Mammary epithelial cell (primary cell): ENCODE data around the gene PTMA.

ENCODE experiments used
- CTCF ChIP-seq, 2 donors: IDR thresholded peaks in 1 of 2; conservative IDR thresholded peaks in 1 of 2; 2 replicates each; pipeline ENCODE4 v1.5.1; 2011 to 2012; ENCODE audit warnings: inconsistent platforms in 2 of 2, low read length in 2 of 2, mild to moderate bottlenecking in 2 of 2, control low read depth in 1 of 2, low read depth in 1 of 2; ENCODE audit not compliant: insufficient read depth in 1 of 2; ENCODE audit errors: extremely low read depth in 1 of 2
- EZH2 ChIP-seq: IDR thresholded peaks from 2 replicates; pipeline ENCODE4 v1.6.1; 2012; ENCODE audit warnings: low read length, inconsistent platforms, borderline replicate concordance

GRCh38 chr2:231715499-231715837 lies 7.1 kb downstream of the PTMA start:
- TF ChIP-seq CTCF (conservative IDR thresholded peaks at IDR 0.05 in 1 of 2, IDR thresholded peaks at IDR 0.05 in 1 of 2; ENCODE audit: extremely low read depth in 1 of 2, insufficient read depth in 1 of 2, low read depth in 1 of 2, low read length in 2 of 2) (no peak), EZH2 (no peak)
